GM12878 (cell line): ENCODE results near the gene DUSP10. TPM values are rescaled to one million over a fixed set of nuclear protein-coding genes. Genes with fewer than 3 reads are reported as not detected.

Experiments used
- ATAC-seq: fragments of 200-7000 bp; cut with Tn5 transposase; 3 replicates; pipeline ENCODE4 v1.9.1; 2020; ENCODE audit warnings: mild to moderate bottlenecking, moderate library complexity
- BruUV-seq: library from RNA; stranded (reverse); fragments of 400-500 nt; replicated peaks from 2 replicates; lab custom pipeline; 2021; lab: Mats Ljungman, UMichigan
- CTCF ChIA-PET: fragments of 300-600 bp; sonication (Branson Sonifier 250); formaldehyde crosslinking; extraction: SDS; loops from one replicate; lab custom pipeline; 2021; ENCODE audit warnings: inconsistent platforms; lab: Yijun Ruan, JAX
- POLR2A ChIA-PET: fragments of 350-600 bp; formaldehyde crosslinking; extraction: SDS; loops from one replicate; lab custom pipeline; 2021; ENCODE audit warnings: inconsistent platforms; lab: Charles Lee
- RAD21 ChIA-PET: fragments of 300-600 bp; sonication (Branson Sonifier 250); formaldehyde crosslinking; loops from one replicate; lab custom pipeline; 2023; ENCODE audit warnings: antibody characterized with exemption; ENCODE audit not compliant: unreplicated experiment; lab: Charles Lee
- SMC1A ChIA-PET: fragments of 300-600 bp; sonication (Branson Sonifier 250); formaldehyde crosslinking; loops from one replicate; lab custom pipeline; 2023; ENCODE audit not compliant: unreplicated experiment, uncharacterized antibody; lab: Charles Lee
- DNase-seq: peaks from one replicate; pipeline ENCODE4 v3.0.0-alpha.2; 2011; ENCODE audit warnings: low read depth, low spot score
- FAIRE-seq: peaks from 3 replicates; lab custom pipeline; 2011; peaks lifted over from hg19 to GRCh38; lab: Jason Lieb, UNC
- H2AFZ ChIP-seq: 2 replicates; pipeline ENCODE4 v1.6.0; 2011; ENCODE audit warnings: low read depth, low read length, control low read depth; ENCODE audit not compliant: control insufficient read depth
- H3K27ac ChIP-seq: 2 replicates; pipeline ENCODE4 v1.5.1; 2011; ENCODE audit warnings: control low read depth; ENCODE audit not compliant: control insufficient read depth, insufficient read depth
- H3K27me3 ChIP-seq, 2 experiments: replicated peaks in 1 of 2; 2 replicates each; pipeline versions ENCODE4 v1.6.0 to v1.6.1; 2011; ENCODE audit warnings: low read length in 1 of 2; ENCODE audit not compliant: control insufficient read depth in 2 of 2, insufficient read depth in 2 of 2
- H3K36me3 ChIP-seq, 2 experiments: 2 replicates each; pipeline ENCODE4 v1.5.1; 2011; ENCODE audit warnings: low read length in 1 of 2; ENCODE audit not compliant: control insufficient read depth in 2 of 2, insufficient read depth in 2 of 2
- H3K4me1 ChIP-seq: 2 replicates; pipeline ENCODE4 v1.6.1; 2011; ENCODE audit warnings: mild to moderate bottlenecking, low read length, moderate library complexity, mixed read lengths; ENCODE audit not compliant: control insufficient read depth, insufficient read depth
- H3K4me2 ChIP-seq: 2 replicates; pipeline ENCODE4 v1.6.0; 2011; ENCODE audit warnings: control low read depth; ENCODE audit not compliant: control insufficient read depth, insufficient read depth
- H3K4me3 ChIP-seq: fragments of 200-600 bp; sonication (generic); 2 replicates; pipeline ENCODE4 v1.5.1; 2016
- H3K79me2 ChIP-seq: 2 replicates; pipeline ENCODE4 v1.6.0; 2011; ENCODE audit warnings: low read length; ENCODE audit not compliant: control insufficient read depth, insufficient read depth
- H3K9ac ChIP-seq: 2 replicates; pipeline ENCODE4 v1.8.0; 2011; ENCODE audit warnings: low read length, control low read depth, mixed read lengths; ENCODE audit not compliant: control insufficient read depth, insufficient read depth
- H3K9me3 ChIP-seq: replicated peaks from 3 replicates; pipeline ENCODE4 v1.5.1; 2011; ENCODE audit warnings: mild to moderate bottlenecking, low read length; ENCODE audit not compliant: control insufficient read depth, insufficient read depth
- H4K20me1 ChIP-seq: 2 replicates; pipeline ENCODE4 v1.6.0; 2011; ENCODE audit not compliant: control insufficient read depth, insufficient read depth
- CHD2 ChIP-seq: IDR thresholded peaks from 2 replicates; pipeline ENCODE4 v1.6.1; 2011; ENCODE audit warnings: low read depth, low read length, improper control_type of control experiment, borderline replicate concordance
- CREB1 ChIP-seq: IDR thresholded peaks from 2 replicates; pipeline ENCODE4 v1.6.1; 2012; ENCODE audit warnings: low read depth, mild to moderate bottlenecking, inconsistent platforms
- EP300 ChIP-seq, 2 experiments: fragments of 150-350 bp in 1 of 2; IDR thresholded peaks; 2 replicates each; pipeline ENCODE4 v1.6.1; 2011 to 2012; ENCODE audit warnings: low read depth in 2 of 2, low read length in 2 of 2, borderline replicate concordance in 1 of 2, improper control_type of control experiment in 1 of 2, inconsistent platforms in 1 of 2; ENCODE audit not compliant: control insufficient read depth in 1 of 2
- FOXM1 ChIP-seq: IDR thresholded peaks from 2 replicates; pipeline ENCODE4 v1.6.1; 2012; ENCODE audit warnings: low read depth, mild to moderate bottlenecking, inconsistent platforms, low read length, moderate library complexity
- IKZF1 ChIP-seq: fragments of 450-650 bp; conservative IDR thresholded peaks from 2 replicates; pipeline ENCODE4 v1.6.1; 2017; ENCODE audit warnings: antibody characterized with exemption, mild to moderate bottlenecking
- NFYB ChIP-seq: IDR thresholded peaks from 2 replicates; pipeline ENCODE4 v1.6.1; 2011; ENCODE audit warnings: low read depth, mild to moderate bottlenecking, low read length, improper control_type of control experiment, moderate library complexity; ENCODE audit not compliant: insufficient read depth
- NR2C2 ChIP-seq: IDR thresholded peaks from 2 replicates; pipeline ENCODE4 v1.6.1; 2011; ENCODE audit warnings: borderline replicate concordance, low read depth; ENCODE audit not compliant: control insufficient read depth, insufficient read length
- NR2F1 ChIP-seq: fragments of 450-650 bp; conservative IDR thresholded peaks from 2 replicates; pipeline ENCODE4 v1.6.1; 2017; ENCODE audit warnings: mild to moderate bottlenecking
- NRF1 ChIP-seq: conservative IDR thresholded peaks from 2 replicates; pipeline ENCODE4 v1.6.1; 2011; ENCODE audit warnings: mild to moderate bottlenecking, low read depth, low read length, improper control_type of control experiment
- PBX3 ChIP-seq: IDR thresholded peaks from 2 replicates; pipeline ENCODE4 v1.6.1; 2011; ENCODE audit warnings: mild to moderate bottlenecking, low read depth, low read length, moderate library complexity; ENCODE audit not compliant: insufficient replicate concordance
- RELB ChIP-seq: fragments of 450-650 bp; IDR thresholded peaks from 2 replicates; pipeline ENCODE4 v1.6.1; 2017; ENCODE audit warnings: low read depth, mild to moderate bottlenecking, moderate library complexity
- SIN3A ChIP-seq: IDR thresholded peaks from 2 replicates; pipeline ENCODE4 v1.6.1; 2012; ENCODE audit warnings: low read depth, low read length, improper control_type of control experiment
- SUZ12 ChIP-seq: fragments of 200-600 bp; sonication (generic); IDR thresholded peaks from one replicate; pipeline ENCODE4 v1.6.1; 2018; ENCODE audit warnings: antibody characterized with exemption, mild to moderate bottlenecking; ENCODE audit not compliant: unreplicated experiment
- TAF1 ChIP-seq: IDR thresholded peaks from 2 replicates; pipeline ENCODE4 v1.6.1; 2011; ENCODE audit warnings: mild to moderate bottlenecking, low read depth, low read length, borderline replicate concordance
- ZNF384 ChIP-seq: IDR thresholded peaks from 2 replicates; pipeline ENCODE4 v1.6.1; 2012; ENCODE audit warnings: low read depth, mild to moderate bottlenecking, low read length, improper control_type of control experiment, borderline replicate concordance
- ZNF687 ChIP-seq: fragments of 450-650 bp; IDR thresholded peaks from 2 replicates; pipeline ENCODE4 v1.6.1; 2017; ENCODE audit warnings: mild to moderate bottlenecking, moderate library complexity
- WGBS: methylation state at CpG from one replicate; pipeline ENCODE4 v1.1.6; 2016; ENCODE audit warnings: low lambda C conversion rate; ENCODE audit not compliant: insufficient replicate concordance, insufficient coverage; ENCODE audit errors: missing lambda C conversion rate; 5-methylcytosine and 5-hydroxymethylcytosine counted together
- in situ Hi-C: fragments of 300-500 bp; cut with MboI; formaldehyde crosslinking; loops from 9 replicates; pipeline ENCODE4 v1.14.3; 2018; ENCODE audit warnings: mixed read lengths
- intact Hi-C: fragments of 100-400 bp; cut with micrococcal nuclease; formaldehyde crosslinking; loops from one replicate; pipeline ENCODE4 v1.14.2; 2022; ENCODE audit not compliant: unreplicated experiment
- polyA plus RNA-seq, 11 experiments: library from polyadenylated mRNA; depleted of rRNA in 4 of 11; unstranded in 6 of 11; stranded (reverse) in 5 of 11; fragments of >200 nt; fragmentation: Nextera tagmentation in 4 of 11; fragmentation: Illumina TruSeq in 1 of 11; extraction: Ambion mirVana in 4 of 11; extraction: Trizol in 1 of 11; gene quantifications; 1 replicate in 1 of 11; 2 replicates in 10 of 11; pipeline versions ENCODE4 v1.2.1 to v1.2.3, GENCODE V29; 2011 to 2016; ENCODE audit warnings: inconsistent platforms in 2 of 11, missing spikeins in 2 of 11, low read depth in 1 of 11
- total RNA-seq, 4 experiments: library from RNA; depleted of rRNA in 3 of 4; stranded (reverse); fragments of >200 nt in 3 of 4; fragmentation: Illumina TruSeq in 1 of 4; extraction: Trizol in 1 of 4; gene quantifications; 2 replicates each; pipeline versions ENCODE4 v1.2.1 to v1.2.3, GENCODE V29; 2013 to 2021

The DUSP10 gene
- total and polyA plus RNA-seq, 10 of the 15 experiments (the other 5 are each of a cell fraction or from before 2014, with no cell fraction given): 20.3 to 38.4 (median 27.8) TPM

GRCh38 chr1:221773383-221773782, 31.5 kb upstream of the DUSP10 start:
- Histone ChIP-seq H3K4me2 (no peak overlapping the region), H3K4me1 (peaks cover 24% of the 10 kb centered on the region), H3K27ac (no peak overlapping the region), H3K79me2 (peaks cover 2% of the 10 kb centered on the region; the same call in 1 of the 2 replicates), H4K20me1 (no peaks in the 10 kb centered on the region), H3K27me3 (no peaks in the 10 kb centered on the region), H3K36me3 (no peaks in the 10 kb centered on the region), H3K9ac (no peak overlapping the region), H2AFZ (no peak overlapping the region), H3K9me3 (no peaks in the 10 kb centered on the region; the same call in 2 of the 3 replicates)
- intact Hi-C loops (no loop called here), in situ Hi-C loops (no loop called here)
- ATAC-seq (no peak), DNase-seq (no peak), FAIRE-seq (no peak)
- WGBS: 98% methylated on average over 2 of the region's 2 CpGs
- ChIA-PET SMC1A (interaction anchor here (1.0 to 18.9 kb wide), 6 partner anchors 15 to 236 kb away, joined by 3 to 510 read pairs (median 68); partner anchors contain the start of gene DUSP10), RAD21 (interaction anchor here (0.9 to 15.1 kb wide), 8 partner anchors 7 to 69 kb away, joined by 3 to 393 read pairs (median 10); partner anchors contain the start of gene DUSP10), CTCF (interaction anchor here (0.6 to 12.3 kb wide), 8 partner anchors 15 to 393 kb away, joined by 3 to 153 read pairs (median 4); partner anchors contain the start of gene DUSP10), POLR2A (interaction anchor here (2.8 to 13.0 kb wide), 2 partner anchors 15 to 60 kb away, joined by 12 to 203 read pairs; no protein-coding TSS in a partner anchor)
- TF ChIP-seq NFYB (no peak), FOXM1 (no peak), EP300 (IDR thresholded peaks at IDR 0.05; ENCODE audit: borderline replicate concordance in 1 of 2, control insufficient read depth in 1 of 2, low read depth in 2 of 2, low read length in 2 of 2) (no peak), NRF1 (no peak), SUZ12 (no peak), NR2C2 (no peak), ZNF687 (no peak), CHD2 (no peak), ZNF384 (no peak), PBX3 (no peak), IKZF1 (no peak), RELB (no peak), SIN3A (no peak), NR2F1 (no peak), CREB1 (no peak), TAF1 (no peak)
- TF ChIP-seq, all 136 proteins: peak for 0
- H3K4me3 ChIP-seq: no peak overlapping the region
- no TSS peak for BruUV-seq
